Mucosa of descending colon (tissue), 3 donors: ENCODE measurements around the gene TRIM2. TPM values are rescaled to one million over a fixed set of nuclear protein-coding genes. Genes with fewer than 3 reads are reported as not detected.

ENCODE experiments used
- ATAC-seq: fragments of 200-7000 bp; cut with Tn5 transposase; one replicate; pipeline ENCODE4 v1.9.1; 2020; ENCODE audit warnings: mild to moderate bottlenecking, moderate library complexity
- DNase-seq, 3 donors: peaks; one replicate each; pipeline ENCODE4 v3.0.0-alpha.2; 2020
- H3K36me3 ChIP-seq: fragments of 200-600 bp; one replicate; pipeline ENCODE4 v1.8.0; 2021; ENCODE audit warnings: low read depth, mild to moderate bottlenecking
- H3K4me1 ChIP-seq: fragments of 200-600 bp; one replicate; pipeline ENCODE4 v1.8.0; 2021; ENCODE audit warnings: low read depth, mild to moderate bottlenecking
- H3K4me3 ChIP-seq: fragments of 200-600 bp; one replicate; pipeline ENCODE4 v1.8.0; 2021; ENCODE audit warnings: mild to moderate bottlenecking
- H3K9me3 ChIP-seq: fragments of 200-600 bp; one replicate; pipeline ENCODE4 v1.8.0; 2021; ENCODE audit warnings: mild to moderate bottlenecking
- intact Hi-C, 2 donors: fragments of 100-400 bp; cut with DNase I in 1 of 2; cut with micrococcal nuclease in 1 of 2; formaldehyde crosslinking; loops; one replicate each; pipeline versions ENCODE4 v1.11.0 to v1.11.1; 2022; cut with DNase I, micrococcal nuclease
- long read RNA-seq, 2 donors: library from polyadenylated mRNA; unstranded; transcript quantifications; one replicate each; pipeline ENCODE4 v2.0.0, GENCODE V29; 2019 to 2021
- total RNA-seq, 3 donors: library from RNA; stranded (reverse); fragmentation: NEBNext Ultra II Directional in 2 of 3; extraction: Animal tissue kit (Norgen Biotek cat#: 25700) in 2 of 3; gene quantifications; one replicate each; pipeline versions ENCODE4 v1.2.1 to v1.2.4, GENCODE V29; 2021 to 2023
- TF ChIP-seq, protein P1 (sequence below): fragments of 200-600 bp; IDR thresholded peaks from one replicate; pipeline ENCODE4 v1.8.0; 2022; ENCODE audit warnings: antibody characterized with exemption, mild to moderate bottlenecking
- donor health status: DM: no; HTN: no; CAD: no; lungs with moderate emphysema.
- donor health status: DM: no; HTN: no; CAD: no.
- donor health status: DM: no; HTN: yes; CAD: no.

TRIM2 gene
- total RNA-seq: 100 to 1,000 TPM in 2 of 3 donors, 10 to 100 TPM in 1; 96.4 to 167 (median 154) TPM
- long read RNA-seq, donor 1, full-length matches to known transcripts: 3 of 30 reads
- long read RNA-seq, donor 1, partial matches to known transcripts: 9 of 30 reads
- long read RNA-seq, donor 1, other reads (novel, unspliced or antisense): 18 of 30 reads
- long read RNA-seq, donor 2, full-length matches to known transcripts: 6 of 50 reads
- long read RNA-seq, donor 2, partial matches to known transcripts: 21 of 50 reads
- long read RNA-seq, donor 2, other reads (novel, unspliced or antisense): 23 of 50 reads

GRCh38 chr4:153204247-153204671, at the start of gene TRIM2:
Gene TRIM2 (plus strand): TSS chr4:153204443. CDS start chr4:153204531, 88 bp downstream.
- TF ChIP-seq, protein P1, sequence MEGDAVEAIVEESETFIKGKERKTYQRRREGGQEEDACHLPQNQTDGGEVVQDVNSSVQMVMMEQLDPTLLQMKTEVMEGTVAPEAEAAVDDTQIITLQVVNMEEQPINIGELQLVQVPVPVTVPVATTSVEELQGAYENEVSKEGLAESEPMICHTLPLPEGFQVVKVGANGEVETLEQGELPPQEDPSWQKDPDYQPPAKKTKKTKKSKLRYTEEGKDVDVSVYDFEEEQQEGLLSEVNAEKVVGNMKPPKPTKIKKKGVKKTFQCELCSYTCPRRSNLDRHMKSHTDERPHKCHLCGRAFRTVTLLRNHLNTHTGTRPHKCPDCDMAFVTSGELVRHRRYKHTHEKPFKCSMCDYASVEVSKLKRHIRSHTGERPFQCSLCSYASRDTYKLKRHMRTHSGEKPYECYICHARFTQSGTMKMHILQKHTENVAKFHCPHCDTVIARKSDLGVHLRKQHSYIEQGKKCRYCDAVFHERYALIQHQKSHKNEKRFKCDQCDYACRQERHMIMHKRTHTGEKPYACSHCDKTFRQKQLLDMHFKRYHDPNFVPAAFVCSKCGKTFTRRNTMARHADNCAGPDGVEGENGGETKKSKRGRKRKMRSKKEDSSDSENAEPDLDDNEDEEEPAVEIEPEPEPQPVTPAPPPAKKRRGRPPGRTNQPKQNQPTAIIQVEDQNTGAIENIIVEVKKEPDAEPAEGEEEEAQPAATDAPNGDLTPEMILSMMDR: no peak
- peak; percentile 73 to 90 (median 78) for DNase-seq
- intact Hi-C loops: loop anchor here in 1 of 2 donors (10.0 kb wide), 1 partner anchor 49 kb away; no protein-coding TSS in a partner anchor
- H3K36me3 ChIP-seq: no peaks in the 10 kb centered on the region
- peak; percentile 67 for ATAC-seq
- peaks cover 18% of the 10 kb centered on the region for H3K4me1 ChIP-seq
- peak within 1 kb of the TSS; percentile 12 for H3K4me3 ChIP-seq
- H3K9me3 ChIP-seq: no peaks in the 10 kb centered on the region

DNA sequence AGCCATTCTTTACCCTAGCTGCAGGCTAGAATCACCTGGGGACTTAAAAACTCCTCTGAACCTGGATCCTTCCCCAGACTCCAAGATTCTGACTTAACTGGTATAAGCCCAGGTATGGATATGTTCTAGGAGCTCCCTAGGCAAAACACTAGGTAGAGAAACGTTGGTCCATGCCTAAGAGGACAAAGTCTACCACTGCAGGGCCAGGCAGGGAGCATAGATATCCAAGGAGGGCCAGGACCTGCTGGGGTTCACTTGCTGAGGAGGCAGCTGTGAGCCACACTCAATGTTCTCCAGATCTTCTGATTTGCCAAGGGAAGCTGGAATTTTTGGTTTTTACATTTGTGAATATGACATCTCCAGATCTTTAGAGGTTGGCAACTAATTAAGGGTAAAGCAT, 48.6 kb upstream of the TRIM2 start:
- ATAC-seq (no peak), DNase-seq (no peak)
- TF ChIP-seq, protein P1: no peak
- H3K4me3 ChIP-seq: no peak overlapping the region
- no peaks in the 10 kb centered on the region for H3K9me3 ChIP-seq
- H3K4me1 ChIP-seq: peaks cover 26% of the 10 kb centered on the region
- no peaks in the 10 kb centered on the region for H3K36me3 ChIP-seq
- intact Hi-C loops: loop anchor here in 1 of 2 donors (10.0 kb wide), 1 partner anchor 49 kb away; the partner anchor contains the start of gene TRIM2

GRCh38 chr4:153156263-153156662, 48.0 kb upstream of the TRIM2 start:
- peaks cover 26% of the 10 kb centered on the region for H3K4me1 ChIP-seq
- ATAC-seq (no peak), DNase-seq (no peak)
- H3K9me3 ChIP-seq: no peaks in the 10 kb centered on the region
- no peak overlapping the region for H3K4me3 ChIP-seq
- no peaks in the 10 kb centered on the region for H3K36me3 ChIP-seq
- intact Hi-C loops: loop anchor here in 1 of 2 donors (10.0 kb wide), 1 partner anchor 49 kb away; the partner anchor contains the start of gene TRIM2
- TF ChIP-seq, protein P1: no peak

GRCh38 chr4:153156721-153157120, 47.5 kb upstream of the TRIM2 start:
- no peak for DNase-seq

DNA sequence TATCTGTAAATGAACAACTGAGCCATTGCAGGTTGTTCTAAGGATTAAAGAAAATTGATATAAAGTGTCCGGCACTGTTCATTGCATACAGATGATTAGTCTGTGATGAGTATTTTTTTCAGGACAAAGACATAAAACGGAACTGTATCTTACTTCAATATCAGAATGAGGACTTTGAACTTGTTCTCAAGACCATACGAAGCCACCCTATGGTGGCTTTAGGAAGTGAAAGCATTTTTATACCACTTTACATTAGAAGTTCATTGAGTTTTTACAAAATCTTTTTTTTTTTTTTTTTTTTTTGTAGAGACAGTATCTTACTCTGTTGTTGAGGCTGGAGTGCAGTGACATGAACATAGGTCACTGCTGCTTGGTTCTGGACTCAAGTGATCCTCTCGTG, 45.2 kb upstream of the TRIM2 start:
- Histone ChIP-seq H3K4me3 (no peak overlapping the region), H3K36me3 (no peaks in the 10 kb centered on the region), H3K9me3 (no peaks in the 10 kb centered on the region), H3K4me1 (peaks cover 16% of the 10 kb centered on the region)
- peak; percentile 78 for ATAC-seq
- intact Hi-C loops: loop anchor here in 1 of 2 donors (10.0 kb wide), 1 partner anchor 46 kb away; the partner anchor contains the start of gene TRIM2
- peak in 1 of 3 donors; percentile 18 for DNase-seq
- TF ChIP-seq, protein P1: no peak

More at GRCh38 chr4:153156721-153157120, 47.5 kb upstream of the TRIM2 start:
- H3K9me3 ChIP-seq: no peaks in the 10 kb centered on the region
- no peak for ATAC-seq
- H3K36me3 ChIP-seq: no peaks in the 10 kb centered on the region
- H3K4me3 ChIP-seq: no peak overlapping the region
- intact Hi-C loops: loop anchor here in 1 of 2 donors (10.0 kb wide), 1 partner anchor 48 kb away; the partner anchor contains the start of gene TRIM2
- peaks cover 26% of the 10 kb centered on the region for H3K4me1 ChIP-seq
- TF ChIP-seq, protein P1: no peak
